ENCODE data around the gene EGFL7. TPM values are rescaled to one million over a fixed set of nuclear protein-coding genes. Genes with fewer than 3 reads are reported as not detected.
A peak's percentile ranks its signal among the peaks of the same experiment; 100 is the strongest.

EGFL7 gene
- total and polyA plus RNA-seq, 2 of the 8 experiments (the other 6 are each of a cell fraction or from before 2014, with no cell fraction given): 37.8 to 53.4 TPM

- TF ChIP-seq, protein P1, sequence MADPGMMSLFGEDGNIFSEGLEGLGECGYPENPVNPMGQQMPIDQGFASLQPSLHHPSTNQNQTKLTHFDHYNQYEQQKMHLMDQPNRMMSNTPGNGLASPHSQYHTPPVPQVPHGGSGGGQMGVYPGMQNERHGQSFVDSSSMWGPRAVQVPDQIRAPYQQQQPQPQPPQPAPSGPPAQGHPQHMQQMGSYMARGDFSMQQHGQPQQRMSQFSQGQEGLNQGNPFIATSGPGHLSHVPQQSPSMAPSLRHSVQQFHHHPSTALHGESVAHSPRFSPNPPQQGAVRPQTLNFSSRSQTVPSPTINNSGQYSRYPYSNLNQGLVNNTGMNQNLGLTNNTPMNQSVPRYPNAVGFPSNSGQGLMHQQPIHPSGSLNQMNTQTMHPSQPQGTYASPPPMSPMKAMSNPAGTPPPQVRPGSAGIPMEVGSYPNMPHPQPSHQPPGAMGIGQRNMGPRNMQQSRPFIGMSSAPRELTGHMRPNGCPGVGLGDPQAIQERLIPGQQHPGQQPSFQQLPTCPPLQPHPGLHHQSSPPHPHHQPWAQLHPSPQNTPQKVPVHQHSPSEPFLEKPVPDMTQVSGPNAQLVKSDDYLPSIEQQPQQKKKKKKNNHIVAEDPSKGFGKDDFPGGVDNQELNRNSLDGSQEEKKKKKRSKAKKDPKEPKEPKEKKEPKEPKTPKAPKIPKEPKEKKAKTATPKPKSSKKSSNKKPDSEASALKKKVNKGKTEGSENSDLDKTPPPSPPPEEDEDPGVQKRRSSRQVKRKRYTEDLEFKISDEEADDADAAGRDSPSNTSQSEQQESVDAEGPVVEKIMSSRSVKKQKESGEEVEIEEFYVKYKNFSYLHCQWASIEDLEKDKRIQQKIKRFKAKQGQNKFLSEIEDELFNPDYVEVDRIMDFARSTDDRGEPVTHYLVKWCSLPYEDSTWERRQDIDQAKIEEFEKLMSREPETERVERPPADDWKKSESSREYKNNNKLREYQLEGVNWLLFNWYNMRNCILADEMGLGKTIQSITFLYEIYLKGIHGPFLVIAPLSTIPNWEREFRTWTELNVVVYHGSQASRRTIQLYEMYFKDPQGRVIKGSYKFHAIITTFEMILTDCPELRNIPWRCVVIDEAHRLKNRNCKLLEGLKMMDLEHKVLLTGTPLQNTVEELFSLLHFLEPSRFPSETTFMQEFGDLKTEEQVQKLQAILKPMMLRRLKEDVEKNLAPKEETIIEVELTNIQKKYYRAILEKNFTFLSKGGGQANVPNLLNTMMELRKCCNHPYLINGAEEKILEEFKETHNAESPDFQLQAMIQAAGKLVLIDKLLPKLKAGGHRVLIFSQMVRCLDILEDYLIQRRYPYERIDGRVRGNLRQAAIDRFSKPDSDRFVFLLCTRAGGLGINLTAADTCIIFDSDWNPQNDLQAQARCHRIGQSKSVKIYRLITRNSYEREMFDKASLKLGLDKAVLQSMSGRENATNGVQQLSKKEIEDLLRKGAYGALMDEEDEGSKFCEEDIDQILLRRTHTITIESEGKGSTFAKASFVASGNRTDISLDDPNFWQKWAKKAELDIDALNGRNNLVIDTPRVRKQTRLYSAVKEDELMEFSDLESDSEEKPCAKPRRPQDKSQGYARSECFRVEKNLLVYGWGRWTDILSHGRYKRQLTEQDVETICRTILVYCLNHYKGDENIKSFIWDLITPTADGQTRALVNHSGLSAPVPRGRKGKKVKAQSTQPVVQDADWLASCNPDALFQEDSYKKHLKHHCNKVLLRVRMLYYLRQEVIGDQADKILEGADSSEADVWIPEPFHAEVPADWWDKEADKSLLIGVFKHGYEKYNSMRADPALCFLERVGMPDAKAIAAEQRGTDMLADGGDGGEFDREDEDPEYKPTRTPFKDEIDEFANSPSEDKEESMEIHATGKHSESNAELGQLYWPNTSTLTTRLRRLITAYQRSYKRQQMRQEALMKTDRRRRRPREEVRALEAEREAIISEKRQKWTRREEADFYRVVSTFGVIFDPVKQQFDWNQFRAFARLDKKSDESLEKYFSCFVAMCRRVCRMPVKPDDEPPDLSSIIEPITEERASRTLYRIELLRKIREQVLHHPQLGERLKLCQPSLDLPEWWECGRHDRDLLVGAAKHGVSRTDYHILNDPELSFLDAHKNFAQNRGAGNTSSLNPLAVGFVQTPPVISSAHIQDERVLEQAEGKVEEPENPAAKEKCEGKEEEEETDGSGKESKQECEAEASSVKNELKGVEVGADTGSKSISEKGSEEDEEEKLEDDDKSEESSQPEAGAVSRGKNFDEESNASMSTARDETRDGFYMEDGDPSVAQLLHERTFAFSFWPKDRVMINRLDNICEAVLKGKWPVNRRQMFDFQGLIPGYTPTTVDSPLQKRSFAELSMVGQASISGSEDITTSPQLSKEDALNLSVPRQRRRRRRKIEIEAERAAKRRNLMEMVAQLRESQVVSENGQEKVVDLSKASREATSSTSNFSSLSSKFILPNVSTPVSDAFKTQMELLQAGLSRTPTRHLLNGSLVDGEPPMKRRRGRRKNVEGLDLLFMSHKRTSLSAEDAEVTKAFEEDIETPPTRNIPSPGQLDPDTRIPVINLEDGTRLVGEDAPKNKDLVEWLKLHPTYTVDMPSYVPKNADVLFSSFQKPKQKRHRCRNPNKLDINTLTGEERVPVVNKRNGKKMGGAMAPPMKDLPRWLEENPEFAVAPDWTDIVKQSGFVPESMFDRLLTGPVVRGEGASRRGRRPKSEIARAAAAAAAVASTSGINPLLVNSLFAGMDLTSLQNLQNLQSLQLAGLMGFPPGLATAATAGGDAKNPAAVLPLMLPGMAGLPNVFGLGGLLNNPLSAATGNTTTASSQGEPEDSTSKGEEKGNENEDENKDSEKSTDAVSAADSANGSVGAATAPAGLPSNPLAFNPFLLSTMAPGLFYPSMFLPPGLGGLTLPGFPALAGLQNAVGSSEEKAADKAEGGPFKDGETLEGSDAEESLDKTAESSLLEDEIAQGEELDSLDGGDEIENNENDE (IDR thresholded peaks at IDR 0.05; ENCODE audit: insufficient replicate concordance, low read length): no peak
- TF ChIP-seq CTBP2 (IDR thresholded peaks at IDR 0.05; ENCODE audit: borderline replicate concordance, insufficient read depth, insufficient read length, low read length) (no peak), MAFK (IDR thresholded peaks at IDR 0.05; ENCODE audit: low read depth, low read length) (no peak), CREB1 (IDR thresholded peaks at IDR 0.05) (peak; percentile 55; the same call in 1 of the 2 replicates), KDM4A (IDR thresholded peaks at IDR 0.05; ENCODE audit: low read depth, low read length, severe bottlenecking) (peak; percentile 3), NANOG (IDR thresholded peaks at IDR 0.05; ENCODE audit: insufficient read depth, low read depth, low read length, poor library complexity, severe bottlenecking) (no peak)
Observed at GRCh38 chr9:136665704-136666371, 3.1 kb downstream of the EGFL7 start (continued).
